Limb (tissue), 2 donors: ENCODE measurements around the gene MOCOS.
"Not testable (repeated sequence)": the region's sequence is repeated elsewhere in the genome, so short reads cannot be mapped to it uniquely, and the experiment has no call there.

ENCODE experiments used
- DNase-seq, 2 donors: peaks; one replicate each; pipeline ENCODE4 v3.0.0-alpha.2; 2016; ENCODE audit errors: extremely low spot score in 2 of 2

MOCOS gene

GRCh38 chr18:36187193-36187825, at the start of gene MOCOS:
TSS of gene MOCOS (plus strand) at chr18:36187497. CDS start at chr18:36187540, 43 bp downstream.
- peak in 1 of 2 donors; percentile 79 for DNase-seq

- no peak for DNase-seq
Measured at GRCh38 chr18:36139245-36139644, 48.1 kb upstream of the MOCOS start.

- DNase-seq = no peak
Measured at GRCh38 chr18:36141576-36141975, 45.7 kb upstream of the MOCOS start.

- DNase-seq = no peak
Measured at GRCh38 chr18:36142751-36143150, 44.5 kb upstream of the MOCOS start.

- DNase-seq = no peak
Measured at GRCh38 chr18:36143391-36143790, 43.9 kb upstream of the MOCOS start.

GRCh38 chr18:36149514-36150289, 37.6 kb upstream of the MOCOS start:
- DNase-seq = no peak

GRCh38 chr18:36152781-36153180, 34.5 kb upstream of the MOCOS start:
- DNase-seq = no peak

- no peak for DNase-seq
Measured at GRCh38 chr18:36153203-36153602, 34.1 kb upstream of the MOCOS start.

GRCh38 chr18:36153771-36154170, 33.5 kb upstream of the MOCOS start:
- no peak for DNase-seq

GRCh38 chr18:36155851-36156757, 31.2 kb upstream of the MOCOS start:
- DNase-seq = no peak

- no peak for DNase-seq
Measured at GRCh38 chr18:36157441-36157840, 29.9 kb upstream of the MOCOS start.

- no peak for DNase-seq
Measured at GRCh38 chr18:36158266-36158867, 28.9 kb upstream of the MOCOS start.

- no peak for DNase-seq
Measured at GRCh38 chr18:36160959-36161371, 26.3 kb upstream of the MOCOS start.

- DNase-seq = no peak
Measured at GRCh38 chr18:36162981-36163380, 24.3 kb upstream of the MOCOS start.

- no peak for DNase-seq
Measured at GRCh38 chr18:36167692-36168218, 19.5 kb upstream of the MOCOS start.

GRCh38 chr18:36168296-36168695, 19.0 kb upstream of the MOCOS start:
- DNase-seq = not testable (repeated sequence)

GRCh38 chr18:36169938-36170337, 17.4 kb upstream of the MOCOS start:
- no peak for DNase-seq

- DNase-seq = no peak
Measured at GRCh38 chr18:36175481-36175880, 11.8 kb upstream of the MOCOS start.

GRCh38 chr18:36176177-36176584, 11.1 kb upstream of the MOCOS start:
- DNase-seq = no peak

GRCh38 chr18:36176711-36177110, 10.6 kb upstream of the MOCOS start:
- no peak for DNase-seq

- DNase-seq = no peak
Measured at GRCh38 chr18:36177913-36178312, 9.4 kb upstream of the MOCOS start.
